GM12892 (cell line): ENCODE results near the gene TEKT1.

Experiments
- POLR2A ChIP-seq: IDR thresholded peaks from 2 replicates; pipeline ENCODE4 v1.6.1; 2011; ENCODE audit warnings: low read depth, low read length, control low read depth
- POLR2AphosphoS5 ChIP-seq: IDR thresholded peaks from 2 replicates; pipeline ENCODE4 v1.6.1; 2011; ENCODE audit warnings: low read depth, low read length, control low read depth
- TAF1 ChIP-seq: IDR thresholded peaks from 2 replicates; pipeline ENCODE4 v1.6.1; 2011; ENCODE audit warnings: low read depth, mild to moderate bottlenecking, control low read depth, low read length, borderline replicate concordance

GRCh38 chr17:6753546-6753945 lies 78.0 kb downstream of the TEKT1 start:
- TF ChIP-seq POLR2A (no peak), POLR2AphosphoS5 (no peak), TAF1 (no peak)
